Smooth muscle cell (in vitro differentiated cells): ENCODE measurements around the gene PRRT1B. TPM values are rescaled to one million over a fixed set of nuclear protein-coding genes. Genes with fewer than 3 reads are reported as not detected.

ENCODE experiments used
- DNase-seq: peaks from one replicate; lab custom pipeline; 2025; ENCODE audit not compliant: unreplicated experiment; lab: John Stamatoyannopoulos, UW
- H2AFZ ChIP-seq: fragments of 200-600 bp; sonication (generic); 2 replicates; pipeline ENCODE4 v1.6.0; 2016; ENCODE audit warnings: antibody characterized with exemption, low read depth, mild to moderate bottlenecking
- H3F3A ChIP-seq: fragments of 200-600 bp; sonication (generic); 2 replicates; pipeline ENCODE4 v1.6.0; 2017; ENCODE audit warnings: antibody characterized with exemption, low read depth
- H3K27ac ChIP-seq: fragments of 200-600 bp; sonication (generic); 2 replicates; pipeline ENCODE4 v1.5.1; 2016; ENCODE audit warnings: low read depth, mild to moderate bottlenecking
- H3K27me3 ChIP-seq: fragments of 200-600 bp; sonication (generic); 2 replicates; pipeline ENCODE4 v1.6.1; 2016; ENCODE audit warnings: low read depth, mild to moderate bottlenecking
- H3K36me3 ChIP-seq: fragments of 200-600 bp; sonication (generic); 2 replicates; pipeline ENCODE4 v1.5.1; 2016; ENCODE audit warnings: low read depth
- H3K4me1 ChIP-seq: fragments of 200-600 bp; sonication (generic); 2 replicates; pipeline ENCODE4 v1.5.1; 2016; ENCODE audit warnings: low read depth
- H3K4me2 ChIP-seq: fragments of 200-600 bp; sonication (generic); 2 replicates; pipeline ENCODE4 v1.6.0; 2016; ENCODE audit warnings: mild to moderate bottlenecking
- H3K4me3 ChIP-seq: fragments of 200-600 bp; sonication (generic); 2 replicates; pipeline ENCODE4 v1.5.1; 2016; ENCODE audit warnings: mild to moderate bottlenecking
- H3K79me2 ChIP-seq: fragments of 200-600 bp; sonication (generic); 2 replicates; pipeline ENCODE4 v1.6.0; 2016; ENCODE audit warnings: low read depth, mild to moderate bottlenecking
- H3K9ac ChIP-seq: fragments of 200-600 bp; sonication (generic); 2 replicates; pipeline ENCODE4 v1.6.0; 2016; ENCODE audit warnings: low read depth
- H3K9me3 ChIP-seq: fragments of 200-600 bp; sonication (generic); replicated peaks from 2 replicates; pipeline ENCODE4 v1.5.1; 2016; ENCODE audit warnings: low read depth
- H4K20me1 ChIP-seq: fragments of 200-600 bp; sonication (generic); 2 replicates; pipeline ENCODE4 v1.6.0; 2016; ENCODE audit warnings: low read depth
- WGBS: methylation state at CpG from one replicate; pipeline ENCODE4 v1.1.7; 2016; ENCODE audit warnings: low lambda C conversion rate; 5-methylcytosine and 5-hydroxymethylcytosine counted together
- polyA plus RNA-seq: library from polyadenylated mRNA; unstranded; fragments of >200 nt; fragmentation: Nextera tagmentation; extraction: Ambion mirVana; gene quantifications from 2 replicates; pipeline ENCODE4 v1.2.1, GENCODE V29; 2016
- total RNA-seq: library from RNA; depleted of rRNA; stranded (reverse); fragments of >200 nt; gene quantifications from 2 replicates; pipeline ENCODE4 v1.2.3, GENCODE V29; 2014
- TF ChIP-seq, protein P1 (sequence below): fragments of 200-600 bp; sonication (generic); IDR thresholded peaks from 2 replicates; pipeline ENCODE4 v1.5.1; 2017; ENCODE audit warnings: borderline replicate concordance, mild to moderate bottlenecking, antibody characterized with exemption; ENCODE audit not compliant: insufficient read depth, poor library complexity, severe bottlenecking

PRRT1B gene
- total and polyA plus RNA-seq, 2 experiments from 2014 or later, result not detected

GRCh38 chr9:131530920-131531832 is 14.1 kb upstream of the PRRT1B start, which contains the start of gene UCK1:
Gene UCK1, minus strand, starts transcription at chr9:131531263. Its CDS starts 89 bp downstream, at chr9:131531174.
- no peak within 1 kb of the TSS for H3K27ac ChIP-seq
- TF ChIP-seq, protein P1, sequence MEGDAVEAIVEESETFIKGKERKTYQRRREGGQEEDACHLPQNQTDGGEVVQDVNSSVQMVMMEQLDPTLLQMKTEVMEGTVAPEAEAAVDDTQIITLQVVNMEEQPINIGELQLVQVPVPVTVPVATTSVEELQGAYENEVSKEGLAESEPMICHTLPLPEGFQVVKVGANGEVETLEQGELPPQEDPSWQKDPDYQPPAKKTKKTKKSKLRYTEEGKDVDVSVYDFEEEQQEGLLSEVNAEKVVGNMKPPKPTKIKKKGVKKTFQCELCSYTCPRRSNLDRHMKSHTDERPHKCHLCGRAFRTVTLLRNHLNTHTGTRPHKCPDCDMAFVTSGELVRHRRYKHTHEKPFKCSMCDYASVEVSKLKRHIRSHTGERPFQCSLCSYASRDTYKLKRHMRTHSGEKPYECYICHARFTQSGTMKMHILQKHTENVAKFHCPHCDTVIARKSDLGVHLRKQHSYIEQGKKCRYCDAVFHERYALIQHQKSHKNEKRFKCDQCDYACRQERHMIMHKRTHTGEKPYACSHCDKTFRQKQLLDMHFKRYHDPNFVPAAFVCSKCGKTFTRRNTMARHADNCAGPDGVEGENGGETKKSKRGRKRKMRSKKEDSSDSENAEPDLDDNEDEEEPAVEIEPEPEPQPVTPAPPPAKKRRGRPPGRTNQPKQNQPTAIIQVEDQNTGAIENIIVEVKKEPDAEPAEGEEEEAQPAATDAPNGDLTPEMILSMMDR, result no peak
- H3K36me3 ChIP-seq, result no peaks in the 10 kb centered on the region
- H4K20me1 ChIP-seq, result no peaks in the 10 kb centered on the region
- H3K4me3 ChIP-seq, result peak within 1 kb of the TSS; percentile 98
- H2AFZ ChIP-seq, result peak within 1 kb of the TSS; percentile 79
- 63% methylated on average over 13 of the region's 103 CpGs for WGBS
- peaks cover 6% of the 10 kb centered on the region for H3K4me1 ChIP-seq
- H3K79me2 ChIP-seq, result peaks cover 6% of the 10 kb centered on the region
- no peaks in the 10 kb centered on the region for H3K9me3 ChIP-seq
- peak within 1 kb of the TSS; percentile 99 for H3K4me2 ChIP-seq
- no peaks in the 10 kb centered on the region for H3F3A ChIP-seq
- no peaks in the 10 kb centered on the region for H3K27me3 ChIP-seq
- peak; percentile 48 for DNase-seq
- peak within 1 kb of the TSS; percentile 82 for H3K9ac ChIP-seq

DNA sequence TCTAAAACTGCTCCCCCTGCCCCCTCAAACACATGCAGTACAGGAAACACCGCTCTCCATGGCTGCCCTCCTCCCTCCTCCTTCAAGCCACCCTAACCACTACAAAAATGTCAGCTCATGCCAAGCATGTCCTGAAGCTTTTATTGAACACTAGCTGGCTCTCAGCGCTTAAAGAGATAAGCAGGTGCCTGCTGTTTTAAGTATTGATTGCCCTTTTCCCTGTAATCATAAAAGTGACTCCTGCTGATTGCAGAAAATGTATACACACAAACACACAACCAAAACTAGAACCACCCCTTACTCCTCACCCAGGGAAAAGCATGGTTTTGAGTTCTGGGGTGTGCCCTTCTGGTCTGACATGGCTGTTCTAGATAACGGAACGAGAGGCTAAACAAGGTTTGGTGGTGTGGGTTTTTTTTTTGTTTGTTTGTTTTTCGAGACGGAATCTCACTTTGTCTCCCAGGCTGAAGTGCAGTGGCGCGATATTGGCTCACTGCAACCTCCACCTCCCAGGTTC is 10.5 kb upstream of the PRRT1B start:
- Histone ChIP-seq H3K9me3 (no peaks in the 10 kb centered on the region), H3K79me2 (peaks cover 6% of the 10 kb centered on the region), H3K4me1 (peaks cover 6% of the 10 kb centered on the region), H4K20me1 (no peaks in the 10 kb centered on the region), H3K27ac (no peak overlapping the region), H3K9ac (no peak overlapping the region), H3K27me3 (no peaks in the 10 kb centered on the region), H3K4me2 (no peak overlapping the region), H3F3A (no peaks in the 10 kb centered on the region), H3K4me3 (no peak overlapping the region), H3K36me3 (no peaks in the 10 kb centered on the region), H2AFZ (no peak overlapping the region)
- no peak for DNase-seq
- 86% methylated on average over 8 of the region's 8 CpGs for WGBS
- TF ChIP-seq, protein P1, result no peak

DNA sequence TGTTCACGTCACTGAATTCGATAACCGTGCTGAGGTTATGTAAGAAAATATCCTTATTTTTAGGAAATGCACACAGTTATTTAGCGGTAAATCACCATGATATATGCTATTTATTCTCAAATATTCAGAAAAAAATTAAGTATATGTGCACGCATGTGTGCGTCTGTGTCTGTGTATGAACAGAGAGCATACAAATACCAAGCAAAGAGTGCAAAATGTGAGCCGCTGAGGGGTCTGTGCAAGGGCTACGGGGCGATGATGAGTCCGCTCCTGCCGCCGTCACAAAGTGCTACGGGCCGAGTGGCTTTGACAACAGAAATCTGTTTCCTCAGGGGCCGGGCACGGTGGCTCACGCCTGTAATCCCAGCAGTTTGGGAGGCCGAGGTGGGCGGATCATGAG is 7.4 kb upstream of the PRRT1B start:
- Histone ChIP-seq H3K27ac (no peak overlapping the region), H3F3A (no peaks in the 10 kb centered on the region), H3K4me2 (no peak overlapping the region), H3K9me3 (no peaks in the 10 kb centered on the region), H3K4me1 (no peaks in the 10 kb centered on the region), H3K36me3 (no peaks in the 10 kb centered on the region), H4K20me1 (no peaks in the 10 kb centered on the region), H3K27me3 (no peaks in the 10 kb centered on the region), H3K9ac (no peak overlapping the region), H2AFZ (no peak overlapping the region), H3K4me3 (no peak overlapping the region), H3K79me2 (no peaks in the 10 kb centered on the region)
- 95% methylated on average over 19 of the region's 19 CpGs for WGBS
- no peak for DNase-seq
- TF ChIP-seq, protein P1, result no peak
